ENCODE data around the gene CD3D. TPM values are rescaled to one million over a fixed set of nuclear protein-coding genes. Genes with fewer than 3 reads are reported as not detected.

The CD3D gene
- total and polyA plus RNA-seq, 2 donors (not counting 1 experiment from before 2014, with no cell fraction given) = not detected

- no peak for DNase-seq (ENCODE audit: low read depth in 2 of 2)
- H3K9me3 ChIP-seq (ENCODE audit: control insufficient read depth, insufficient read depth, low read depth, low read length) = no peaks in the 10 kb centered on the region
- TF ChIP-seq EZH2 (IDR thresholded peaks at IDR 0.05; ENCODE audit: low read length, missing control alignments) (no peak), CTCF (conservative IDR thresholded peaks at IDR 0.05 in 1 of 2, IDR thresholded peaks at IDR 0.05 in 1 of 2; ENCODE audit: low read depth in 1 of 2, low read length in 2 of 2) (no peak)
- no peaks in the 10 kb centered on the region for H3K79me2 ChIP-seq (ENCODE audit: control insufficient read depth, insufficient read depth, low read length)
- H3K27me3 ChIP-seq (ENCODE audit: control insufficient read depth, insufficient read depth, low read length) = no peaks in the 10 kb centered on the region
- H3K27ac ChIP-seq (ENCODE audit: insufficient read depth, low read length) = no peak overlapping the region
- H3K9ac ChIP-seq (ENCODE audit: insufficient read depth, low read length) = no peak overlapping the region
- no peak overlapping the region for H3K4me2 ChIP-seq (ENCODE audit: extremely low read depth, insufficient read depth, low read length)
- no peak overlapping the region for H3K4me3 ChIP-seq (replicated peaks in 1 of 4; ENCODE audit: control extremely low read depth in 1 of 4, insufficient read depth in 1 of 4, low read depth in 3 of 4, low read length in 4 of 4)
- H2AFZ ChIP-seq (ENCODE audit: low read length) = no peak overlapping the region
- H3K4me1 ChIP-seq (ENCODE audit: control insufficient read depth, extremely low read depth, insufficient read depth, low read length) = no peaks in the 10 kb centered on the region
- no peaks in the 10 kb centered on the region for H4K20me1 ChIP-seq (ENCODE audit: control insufficient read depth, extremely low read depth, insufficient read depth, low read length)
- peaks cover 9% of the 10 kb centered on the region for H3K36me3 ChIP-seq (ENCODE audit: control insufficient read depth, insufficient read depth, low read length)
These were observed 38.1 kb upstream of the CD3D start for GRCh38 chr11:118380571-118380970.

GRCh38 chr11:118379497-118379896, 37.0 kb upstream of the CD3D start:
- H4K20me1 ChIP-seq (ENCODE audit: control insufficient read depth, extremely low read depth, insufficient read depth, low read length) = no peaks in the 10 kb centered on the region
- no peak for DNase-seq (ENCODE audit: low read depth in 2 of 2)
- no peaks in the 10 kb centered on the region for H3K27me3 ChIP-seq (ENCODE audit: control insufficient read depth, insufficient read depth, low read length)
- H3K4me1 ChIP-seq (ENCODE audit: control insufficient read depth, extremely low read depth, insufficient read depth, low read length) = no peaks in the 10 kb centered on the region
- peaks cover 6% of the 10 kb centered on the region for H3K36me3 ChIP-seq (ENCODE audit: control insufficient read depth, insufficient read depth, low read length)
- no peak overlapping the region for H3K9ac ChIP-seq (ENCODE audit: insufficient read depth, low read length)
- no peak overlapping the region for H3K4me3 ChIP-seq (replicated peaks in 1 of 4; ENCODE audit: control extremely low read depth in 1 of 4, insufficient read depth in 1 of 4, low read depth in 3 of 4, low read length in 4 of 4)
- H3K79me2 ChIP-seq (ENCODE audit: control insufficient read depth, insufficient read depth, low read length) = no peaks in the 10 kb centered on the region
- H3K4me2 ChIP-seq (ENCODE audit: extremely low read depth, insufficient read depth, low read length) = no peak overlapping the region
- TF ChIP-seq EZH2 (IDR thresholded peaks at IDR 0.05; ENCODE audit: low read length, missing control alignments) (no peak), CTCF (conservative IDR thresholded peaks at IDR 0.05 in 1 of 2, IDR thresholded peaks at IDR 0.05 in 1 of 2; ENCODE audit: low read depth in 1 of 2, low read length in 2 of 2) (no peak)
- no peak overlapping the region for H2AFZ ChIP-seq (ENCODE audit: low read length)
- H3K9me3 ChIP-seq (ENCODE audit: control insufficient read depth, insufficient read depth, low read depth, low read length) = no peaks in the 10 kb centered on the region
- H3K27ac ChIP-seq (ENCODE audit: insufficient read depth, low read length) = no peak overlapping the region

- no peak overlapping the region for H3K9ac ChIP-seq (ENCODE audit: insufficient read depth, low read length)
- H3K27me3 ChIP-seq (ENCODE audit: control insufficient read depth, insufficient read depth, low read length) = no peaks in the 10 kb centered on the region
- peaks cover 6% of the 10 kb centered on the region for H3K36me3 ChIP-seq (ENCODE audit: control insufficient read depth, insufficient read depth, low read length)
- no peaks in the 10 kb centered on the region for H3K4me1 ChIP-seq (ENCODE audit: control insufficient read depth, extremely low read depth, insufficient read depth, low read length)
- no peak for DNase-seq (ENCODE audit: low read depth in 2 of 2)
- H3K79me2 ChIP-seq (ENCODE audit: control insufficient read depth, insufficient read depth, low read length) = no peaks in the 10 kb centered on the region
- TF ChIP-seq CTCF (conservative IDR thresholded peaks at IDR 0.05 in 1 of 2, IDR thresholded peaks at IDR 0.05 in 1 of 2; ENCODE audit: low read depth in 1 of 2, low read length in 2 of 2) (no peak), EZH2 (IDR thresholded peaks at IDR 0.05; ENCODE audit: low read length, missing control alignments) (no peak)
- H3K4me3 ChIP-seq (replicated peaks in 1 of 4; ENCODE audit: control extremely low read depth in 1 of 4, insufficient read depth in 1 of 4, low read depth in 3 of 4, low read length in 4 of 4) = no peak overlapping the region
- no peak overlapping the region for H2AFZ ChIP-seq (ENCODE audit: low read length)
- no peak overlapping the region for H3K27ac ChIP-seq (ENCODE audit: insufficient read depth, low read length)
- no peaks in the 10 kb centered on the region for H3K9me3 ChIP-seq (ENCODE audit: control insufficient read depth, insufficient read depth, low read depth, low read length)
- H3K4me2 ChIP-seq (ENCODE audit: extremely low read depth, insufficient read depth, low read length) = no peak overlapping the region
- no peaks in the 10 kb centered on the region for H4K20me1 ChIP-seq (ENCODE audit: control insufficient read depth, extremely low read depth, insufficient read depth, low read length)
These were observed 33.5 kb upstream of the CD3D start for GRCh38 chr11:118375978-118376377.

Measured in fibroblast of lung (primary cell).